B cell (primary cell): ENCODE measurements around the gene MCF2L. TPM values are rescaled to one million over a fixed set of nuclear protein-coding genes. Genes with fewer than 3 reads are reported as not detected.

ENCODE experiments used
- ATAC-seq: fragments of 200-7000 bp; cut with Tn5 transposase; one replicate; pipeline ENCODE4 v1.10.0; 2021; ENCODE audit warnings: low read depth, mild to moderate bottlenecking, moderate number of reproducible peaks, moderate library complexity
- CTCF ChIA-PET: fragments of 350-600 bp; sonication (Branson Sonifier 250); formaldehyde crosslinking; loops from one replicate; lab custom pipeline; 2021; ENCODE audit warnings: antibody characterized with exemption, inconsistent platforms; lab: Charles Lee
- POLR2A ChIA-PET: fragments of 350-600 bp; sonication (Branson Sonifier 250); formaldehyde crosslinking; loops from one replicate; lab custom pipeline; 2021; ENCODE audit warnings: antibody characterized with exemption; lab: Charles Lee
- DNase-seq: peaks from one replicate; pipeline ENCODE4 v3.0.0; 2013
- H2AFZ ChIP-seq: 2 replicates; pipeline ENCODE4 v1.6.1; 2012; ENCODE audit warnings: mild to moderate bottlenecking, low read depth, low read length; ENCODE audit not compliant: insufficient read depth, poor library complexity, severe bottlenecking
- H3K27ac ChIP-seq, 2 donors: 1 replicate in 1 of 2; 2 replicates in 1 of 2; pipeline ENCODE4 v1.5.1; 2012 to 2013; ENCODE audit warnings: low read length in 2 of 2, mild to moderate bottlenecking in 2 of 2, moderate library complexity in 1 of 2
- H3K27me3 ChIP-seq, 4 experiments: fragments of 200-600 bp in 1 of 4; sonication (generic) in 1 of 4; replicated peaks in 1 of 4; 1 replicate in 2 of 4; 2 replicates in 2 of 4; pipeline versions ENCODE4 v1.6.1 to v1.7.0; 2013 to 2016; ENCODE audit warnings: low read length in 3 of 4, mild to moderate bottlenecking in 2 of 4, mixed read lengths in 1 of 4, moderate library complexity in 1 of 4; ENCODE audit not compliant: insufficient read depth in 4 of 4, control insufficient read depth in 3 of 4; ENCODE audit errors: control extremely low read depth in 1 of 4
- H3K36me3 ChIP-seq, 2 experiments: replicated peaks in 1 of 2; 1 replicate in 1 of 2; 2 replicates in 1 of 2; pipeline versions ENCODE4 v1.6.1 to v1.7.1; 2013; ENCODE audit warnings: low read length in 1 of 2; ENCODE audit not compliant: insufficient read depth in 2 of 2, control insufficient read depth in 1 of 2; ENCODE audit errors: control extremely low read depth in 1 of 2, extremely low read depth in 1 of 2
- H3K4me1 ChIP-seq, 2 donors: fragments of 200-600 bp in 1 of 2; sonication (generic) in 1 of 2; 1 replicate in 1 of 2; 2 replicates in 1 of 2; pipeline versions ENCODE4 v1.5.1 to v1.6.1; 2013 to 2017; ENCODE audit warnings: low read length in 2 of 2; ENCODE audit not compliant: control insufficient read depth in 2 of 2, insufficient read depth in 2 of 2
- H3K4me2 ChIP-seq: replicated peaks from 2 replicates; pipeline ENCODE3; 2012; ENCODE audit warnings: mild to moderate bottlenecking, low read depth, low read length; ENCODE audit not compliant: poor library complexity, severe bottlenecking
- H3K4me3 ChIP-seq, 5 experiments: fragments of 200-600 bp in 1 of 5; sonication (generic) in 1 of 5; 1 replicate in 3 of 5; 2 replicates in 2 of 5; pipeline versions ENCODE4 v1.5.1 to v1.7.0; 2011 to 2016; ENCODE audit warnings: low read length in 4 of 5, mild to moderate bottlenecking in 4 of 5, low read depth in 2 of 5, control low read depth in 1 of 5, moderate library complexity in 1 of 5; ENCODE audit not compliant: insufficient read depth in 1 of 5; ENCODE audit errors: control extremely low read depth in 1 of 5, extremely low read depth in 1 of 5
- H3K79me2 ChIP-seq: fragments of 200-600 bp; sonication (generic); one replicate; pipeline ENCODE4 v1.6.0; 2016; ENCODE audit warnings: low read length; ENCODE audit not compliant: control insufficient read depth, insufficient read depth
- H3K9ac ChIP-seq: fragments of 200-600 bp; sonication (generic); 2 replicates; pipeline ENCODE4 v1.6.1; 2017; ENCODE audit warnings: mild to moderate bottlenecking, low read length, moderate library complexity
- H3K9me3 ChIP-seq, 3 donors: one replicate each; pipeline versions ENCODE4 v1.6.1 to v1.7.1; 2013; ENCODE audit warnings: low read length in 2 of 3; ENCODE audit not compliant: control insufficient read depth in 2 of 3, insufficient read depth in 1 of 3; ENCODE audit errors: control extremely low read depth in 1 of 3
- H4K20me1 ChIP-seq: 2 replicates; pipeline ENCODE4 v1.6.0; 2012; ENCODE audit warnings: mild to moderate bottlenecking, low read length; ENCODE audit not compliant: insufficient read depth, control insufficient read depth, poor library complexity, severe bottlenecking
- H3K27ac Mint-ChIP-seq: one replicate; pipeline ENCODE4 v1.8.0; 2021; ENCODE audit warnings: mixed read lengths
- H3K27me3 Mint-ChIP-seq: one replicate; pipeline ENCODE4 v1.8.0; 2021; ENCODE audit warnings: mixed read lengths
- H3K4me1 Mint-ChIP-seq: one replicate; pipeline ENCODE4 v1.8.0; 2021; ENCODE audit warnings: mixed read lengths
- H3K4me3 Mint-ChIP-seq: one replicate; pipeline ENCODE4 v1.8.0; 2021; ENCODE audit warnings: mixed read lengths
- H3K9me3 Mint-ChIP-seq: one replicate; pipeline ENCODE4 v1.8.0; 2022; ENCODE audit warnings: mixed read lengths; ENCODE audit not compliant: insufficient read depth
- EZH2 ChIP-seq: IDR thresholded peaks from 2 replicates; pipeline ENCODE4 v1.6.1; 2012; ENCODE audit warnings: borderline replicate concordance, low read depth, mild to moderate bottlenecking, moderate library complexity, low read length; ENCODE audit not compliant: insufficient read depth, poor library complexity, severe bottlenecking
- WGBS: methylation state at CpG from one replicate; pipeline ENCODE4 v1.1.5; 2013; ENCODE audit warnings: missing lambda C conversion rate; ENCODE audit not compliant: insufficient coverage; 5-methylcytosine and 5-hydroxymethylcytosine counted together
- intact Hi-C: fragments of 100-400 bp; cut with micrococcal nuclease; formaldehyde crosslinking; loops from one replicate; pipeline ENCODE4 v1.10.0; 2022
- polyA plus RNA-seq: library from polyadenylated mRNA; depleted of rRNA; stranded (reverse); fragments of >200 nt; gene quantifications from 2 replicates; pipeline ENCODE4 v1.2.3, GENCODE V29; 2012
- total RNA-seq, 2 donors: library from RNA; stranded (reverse); fragments of 120-200 nt in 1 of 2; gene quantifications; 1 replicate in 1 of 2; 2 replicates in 1 of 2; pipeline versions ENCODE4 v1.2.3 to v1.2.4, GENCODE V29; 2013 to 2022
- TF ChIP-seq, protein P1 (sequence below): fragments of 200-600 bp; IDR thresholded peaks from one replicate; pipeline ENCODE4 v1.8.0; 2022; ENCODE audit warnings: antibody characterized with exemption, mild to moderate bottlenecking

Gene MCF2L
- total and polyA plus RNA-seq, 2 donors (not counting 1 experiment from before 2014, with no cell fraction given): 3.7 to 8.2 TPM

- Mint-ChIP-seq H3K4me3 (no peak overlapping the region), H3K27me3 (no peaks in the 10 kb centered on the region)
- intact Hi-C loops: no loop called here
These were observed 59.5 kb downstream of the MCF2L start for GRCh38 chr13:113028336-113029060.

GRCh38 chr13:113029061-113029445 lies 60.0 kb downstream of the MCF2L start:
- no peak overlapping the region for H3K9ac ChIP-seq
- H3K9me3 ChIP-seq: peaks cover 0 to 12% (median 0%) of the 10 kb centered on the region in 3 donors
- peaks cover 0 to 2% of the 10 kb centered on the region in 2 donors for H3K4me1 ChIP-seq
- H3K27ac Mint-ChIP-seq: no peak overlapping the region
- CTCF ChIA-PET: interaction anchor here (1.2 to 4.9 kb wide), 4 partner anchors 25 to 89 kb away, joined by 3 to 33 read pairs (median 6); no protein-coding TSS in a partner anchor
- POLR2A ChIA-PET: no interaction called here
- no peak overlapping the region for H3K27ac ChIP-seq
- peaks cover 0 to 3% (median 0%) of the 10 kb centered on the region in 4 experiments for H3K27me3 ChIP-seq
- H3K4me3 Mint-ChIP-seq: no peak overlapping the region
- 89% methylated on average over 10 of the region's 10 CpGs for WGBS
- H3K27me3 Mint-ChIP-seq: no peaks in the 10 kb centered on the region
- H4K20me1 ChIP-seq: no peaks in the 10 kb centered on the region
- DNase-seq: no peak
- no peaks in the 10 kb centered on the region for H3K9me3 Mint-ChIP-seq
- H3K4me2 ChIP-seq: no peak overlapping the region
- intact Hi-C loops: no loop called here
- TF ChIP-seq, protein P1, sequence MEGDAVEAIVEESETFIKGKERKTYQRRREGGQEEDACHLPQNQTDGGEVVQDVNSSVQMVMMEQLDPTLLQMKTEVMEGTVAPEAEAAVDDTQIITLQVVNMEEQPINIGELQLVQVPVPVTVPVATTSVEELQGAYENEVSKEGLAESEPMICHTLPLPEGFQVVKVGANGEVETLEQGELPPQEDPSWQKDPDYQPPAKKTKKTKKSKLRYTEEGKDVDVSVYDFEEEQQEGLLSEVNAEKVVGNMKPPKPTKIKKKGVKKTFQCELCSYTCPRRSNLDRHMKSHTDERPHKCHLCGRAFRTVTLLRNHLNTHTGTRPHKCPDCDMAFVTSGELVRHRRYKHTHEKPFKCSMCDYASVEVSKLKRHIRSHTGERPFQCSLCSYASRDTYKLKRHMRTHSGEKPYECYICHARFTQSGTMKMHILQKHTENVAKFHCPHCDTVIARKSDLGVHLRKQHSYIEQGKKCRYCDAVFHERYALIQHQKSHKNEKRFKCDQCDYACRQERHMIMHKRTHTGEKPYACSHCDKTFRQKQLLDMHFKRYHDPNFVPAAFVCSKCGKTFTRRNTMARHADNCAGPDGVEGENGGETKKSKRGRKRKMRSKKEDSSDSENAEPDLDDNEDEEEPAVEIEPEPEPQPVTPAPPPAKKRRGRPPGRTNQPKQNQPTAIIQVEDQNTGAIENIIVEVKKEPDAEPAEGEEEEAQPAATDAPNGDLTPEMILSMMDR: no peak
- TF ChIP-seq EZH2: no peak
- no peaks in the 10 kb centered on the region for H3K36me3 ChIP-seq
- no peaks in the 10 kb centered on the region for H3K79me2 ChIP-seq
- H2AFZ ChIP-seq: no peak overlapping the region
- no peaks in the 10 kb centered on the region for H3K4me1 Mint-ChIP-seq
- no peak for ATAC-seq
- no peak overlapping the region for H3K4me3 ChIP-seq

More at GRCh38 chr13:113028336-113029060, 59.5 kb downstream of the MCF2L start:
- Histone ChIP-seq H3K79me2 (no peaks in the 10 kb centered on the region), H3K4me2 (no peak overlapping the region), H3K36me3 (no peaks in the 10 kb centered on the region), H3K4me1 (peaks cover 0 to 2% of the 10 kb centered on the region in 2 donors), H3K27ac (no peak overlapping the region), H3K9ac (no peak overlapping the region), H2AFZ (no peak overlapping the region), H3K4me3 (no peak overlapping the region), H4K20me1 (no peaks in the 10 kb centered on the region), H3K9me3 (peaks cover 0 to 10% (median 0%) of the 10 kb centered on the region in 3 donors), H3K27me3 (peaks cover 0 to 3% (median 0%) of the 10 kb centered on the region in 4 experiments)
- TF ChIP-seq EZH2: no peak
- TF ChIP-seq, protein P1: no peak
- POLR2A ChIA-PET: no interaction called here
- CTCF ChIA-PET: interaction anchor here (1.2 to 4.9 kb wide), 4 partner anchors 26 to 88 kb away, joined by 3 to 33 read pairs (median 6); no protein-coding TSS in a partner anchor
- Mint-ChIP-seq H3K4me1 (no peaks in the 10 kb centered on the region), H3K9me3 (no peaks in the 10 kb centered on the region), H3K27ac (no peak overlapping the region)
- ATAC-seq (no peak), DNase-seq (no peak)
- 89% methylated on average over 12 of the region's 16 CpGs for WGBS
